K562 (cell line): ENCODE results near the gene GEMIN7. TPM values are rescaled to one million over a fixed set of nuclear protein-coding genes. Genes with fewer than 3 reads are reported as not detected.
A peak's percentile ranks its signal among the peaks of the same experiment; 100 is the strongest.

Experiments
- ATAC-seq: fragments of 200-7000 bp; cut with Tn5 transposase; 3 replicates; pipeline ENCODE4 v1.9.1; 2020; ENCODE audit warnings: moderate library complexity
- BruUV-seq: library from RNA; stranded (reverse); fragments of 400-500 nt; replicated peaks from 2 replicates; lab custom pipeline; 2021; lab: Mats Ljungman, UMichigan
- CTCF ChIA-PET: fragments of 300-600 bp; formaldehyde crosslinking; extraction: SDS; loops from one replicate; lab custom pipeline; 2021; ENCODE audit warnings: low intra/inter-chr PET ratio; lab: Yijun Ruan, JAX
- POLR2A ChIA-PET: fragments of 300-600, 350-650 bp; sonication (Branson Sonifier 250); formaldehyde crosslinking; extraction: SDS; loops from one replicate; lab custom pipeline; 2021; ENCODE audit warnings: antibody characterized with exemption, inconsistent platforms; lab: Yijun Ruan, JAX
- DNase-seq, 4 experiments: peaks; one replicate each; pipeline versions ENCODE4 v3.0.0 to v3.0.0-alpha.2; 2011 to 2018; ENCODE audit warnings: low spot score in 3 of 4, mixed read lengths in 3 of 4; ENCODE audit errors: extremely low read depth in 1 of 4
- FAIRE-seq: peaks from 2 replicates; lab custom pipeline; 2011; peaks lifted over from hg19 to GRCh38; lab: Jason Lieb, UNC
- H2AFZ ChIP-seq: 2 replicates; pipeline ENCODE4 v1.6.0; 2011; ENCODE audit warnings: low read depth, low read length, control low read depth, inconsistent platforms
- H3K27ac ChIP-seq: fragments of 200-600 bp; 3 replicates; pipeline ENCODE4 v1.8.0; 2011; ENCODE audit warnings: low read depth, mild to moderate bottlenecking, control low read depth, inconsistent platforms, low read length, moderate library complexity, mixed read lengths; ENCODE audit errors: extremely low read depth
- H3K27me3 ChIP-seq, 2 experiments: fragments of 300-600 bp in 1 of 2; 2 replicates in 1 of 2; 3 replicates in 1 of 2; pipeline versions ENCODE4 v1.6.0 to v1.8.0; 2011; ENCODE audit warnings: inconsistent platforms in 2 of 2, low read length in 2 of 2, mild to moderate bottlenecking in 1 of 2, mixed read lengths in 1 of 2, moderate library complexity in 1 of 2; ENCODE audit not compliant: control insufficient read depth in 2 of 2, insufficient read depth in 2 of 2
- H3K36me3 ChIP-seq: fragments of 300-600 bp; 3 replicates; pipeline ENCODE4 v1.8.0; 2011; ENCODE audit warnings: mild to moderate bottlenecking, low read length, inconsistent platforms; ENCODE audit not compliant: control insufficient read depth, insufficient read depth
- H3K4me1 ChIP-seq, 2 experiments: fragments of 200-600 bp in 1 of 2; replicated peaks in 1 of 2; 2 replicates in 1 of 2; 3 replicates in 1 of 2; pipeline versions ENCODE4 v1.5.1 to v1.8.0; 2011; ENCODE audit warnings: inconsistent platforms in 2 of 2, low read length in 2 of 2, mild to moderate bottlenecking in 1 of 2, mixed read lengths in 1 of 2, moderate library complexity in 1 of 2; ENCODE audit not compliant: control insufficient read depth in 2 of 2, insufficient read depth in 2 of 2
- H3K4me2 ChIP-seq: 2 replicates; pipeline ENCODE4 v1.6.1; 2011; ENCODE audit warnings: low read length, control low read depth, inconsistent platforms, mixed read lengths; ENCODE audit not compliant: insufficient read depth
- H3K4me3 ChIP-seq: fragments of 200-600 bp; sonication (generic), shearing (Covaris generic); 2 replicates; pipeline ENCODE4 v1.5.1; 2016; ENCODE audit warnings: control low read depth, inconsistent platforms
- H3K79me2 ChIP-seq: fragments of 200-600 bp; 3 replicates; pipeline ENCODE4 v1.8.0; 2011; ENCODE audit warnings: low read length, inconsistent platforms; ENCODE audit not compliant: control insufficient read depth, insufficient read depth
- H3K9ac ChIP-seq, 2 experiments: 2 replicates each; pipeline versions ENCODE4 v1.6.0 to v1.6.1; 2011; ENCODE audit warnings: low read depth in 2 of 2, low read length in 2 of 2, control low read depth in 1 of 2, inconsistent platforms in 1 of 2, mild to moderate bottlenecking in 1 of 2, mixed read lengths in 1 of 2; ENCODE audit not compliant: insufficient read depth in 1 of 2
- H3K9me1 ChIP-seq: one replicate; pipeline ENCODE4 v1.6.0; 2011; ENCODE audit warnings: inconsistent platforms, mild to moderate bottlenecking, low read length, moderate library complexity; ENCODE audit not compliant: control insufficient read depth, insufficient read depth
- H3K9me3 ChIP-seq: replicated peaks from 2 replicates; pipeline ENCODE4 v1.5.1; 2011; ENCODE audit warnings: low read depth, low read length, inconsistent platforms; ENCODE audit not compliant: control insufficient read depth, insufficient read depth
- H4K20me1 ChIP-seq: replicated peaks from 2 replicates; pipeline ENCODE4 v1.6.1; 2011; ENCODE audit warnings: low read length, inconsistent platforms, mixed read lengths; ENCODE audit not compliant: control insufficient read depth, insufficient read depth
- GTF2E2 ChIP-seq: fragments of 200-800 bp; sonication (Bioruptor generic); IDR thresholded peaks from 2 replicates; pipeline ENCODE4 v1.6.1; 2016; ENCODE audit warnings: missing genetic modification characterization, missing compliant biosample characterization
- POLR2G ChIP-seq: fragments of 200-400 bp; formaldehyde crosslinking; IDR thresholded peaks from 2 replicates; pipeline ENCODE4 v1.6.1; 2017; ENCODE audit warnings: low read depth, mild to moderate bottlenecking, antibody characterized with exemption, low read length, moderate library complexity
- RBFOX2 ChIP-seq: fragments of 200-400 bp; formaldehyde crosslinking; IDR thresholded peaks from 2 replicates; pipeline ENCODE4 v1.6.1; 2017; ENCODE audit warnings: low read depth, mild to moderate bottlenecking, low read length, moderate library complexity
- ZNF785 ChIP-seq: fragments of 250-450 bp; sonication (Bioruptor Pico); IDR thresholded peaks from 2 replicates; pipeline ENCODE4 v1.4.0; 2020; ENCODE audit warnings: mild to moderate bottlenecking
- WGBS: fragments of 100-300 bp; shearing (Covaris generic); methylation state at CpG from one replicate; pipeline ENCODE4 v1.1.6; 2016; ENCODE audit warnings: low coverage, mixed read lengths; ENCODE audit not compliant: insufficient coverage; ENCODE audit errors: missing lambda C conversion rate; 5-methylcytosine and 5-hydroxymethylcytosine counted together
- in situ Hi-C: fragments of 300-500 bp; cut with MboI; formaldehyde crosslinking; loops from 4 replicates; pipeline ENCODE4 v1.15.0; 2018; ENCODE audit warnings: inconsistent platforms, mixed read lengths
- intact Hi-C: fragments of 100-400 bp; cut with micrococcal nuclease; formaldehyde crosslinking; loops from 2 replicates; pipeline ENCODE4 v1.14.2; 2022
- polyA plus RNA-seq, 8 experiments: library from polyadenylated mRNA; depleted of rRNA in 4 of 8; stranded (reverse) in 5 of 8; unstranded in 3 of 8; fragments of >200 nt; fragmentation: Nextera tagmentation in 2 of 8; fragmentation: Illumina TruSeq in 1 of 8; extraction: Ambion mirVana in 2 of 8; extraction: Trizol in 1 of 8; gene quantifications; 2 replicates each; pipeline versions ENCODE4 v1.2.1 to v1.2.3, GENCODE V29; 2011 to 2014; ENCODE audit warnings: inconsistent platforms in 1 of 8, missing spikeins in 1 of 8
- total RNA-seq, 7 experiments: library from RNA; depleted of rRNA in 6 of 7; stranded (reverse); fragments of >200 nt in 6 of 7; fragmentation: Illumina TruSeq in 2 of 7; extraction: Trizol in 2 of 7; gene quantifications; 2 replicates each; pipeline versions ENCODE4 v1.2.1 to v1.2.3, GENCODE V29; 2011 to 2021; ENCODE audit warnings: low replicate concordance in 1 of 7

The GEMIN7 gene
- total and polyA plus RNA-seq, 9 of the 15 experiments (the other 6 are each of a cell fraction or from before 2014, with no cell fraction given) = 23.1 to 124 (median 54.9) TPM

DNA sequence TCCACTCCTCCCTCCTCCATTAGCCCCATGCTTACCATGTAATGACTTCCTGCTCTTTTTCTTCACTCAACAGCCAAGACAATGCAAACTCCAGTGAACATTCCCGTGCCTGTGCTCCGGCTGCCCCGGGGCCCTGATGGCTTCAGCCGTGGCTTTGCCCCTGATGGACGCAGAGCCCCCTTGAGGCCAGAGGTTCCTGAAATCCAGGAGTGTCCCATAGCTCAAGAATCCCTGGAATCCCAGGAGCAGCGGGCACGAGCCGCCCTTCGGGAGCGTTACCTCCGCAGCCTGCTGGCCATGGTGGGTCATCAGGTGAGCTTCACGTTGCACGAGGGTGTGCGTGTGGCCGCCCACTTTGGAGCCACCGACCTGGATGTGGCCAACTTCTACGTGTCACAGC lies 11.0 kb downstream of the GEMIN7 start:
- peaks cover 64% of the 10 kb centered on the region for H3K36me3 ChIP-seq
- no peaks in the 10 kb centered on the region for H3K9me3 ChIP-seq
- H3K27ac ChIP-seq = no peak overlapping the region
- peaks cover 41% of the 10 kb centered on the region for H3K79me2 ChIP-seq
- TF ChIP-seq POLR2G (no peak), RBFOX2 (0 out of 2 replicates have a peak, but pooled peaks have one; percentile 21)
- 92% methylated on average over 15 of the region's 17 CpGs for WGBS
- H3K4me2 ChIP-seq = no peak overlapping the region
- H3K9me1 ChIP-seq = no peaks in the 10 kb centered on the region
- DNase-seq (no peak), ATAC-seq (no peak), FAIRE-seq (no peak)
- H3K4me3 ChIP-seq = no peak overlapping the region
- CTCF ChIA-PET = no interaction called here
- H3K4me1 ChIP-seq = peaks cover 12 to 38% of the 10 kb centered on the region in 2 experiments
- no peak overlapping the region for H3K9ac ChIP-seq
- intact Hi-C loops (no loop called here), in situ Hi-C loops (no loop called here)
- no TSS peak for BruUV-seq
- H3K27me3 ChIP-seq = no peaks in the 10 kb centered on the region
- H4K20me1 ChIP-seq = peaks cover 9% of the 10 kb centered on the region
- POLR2A ChIA-PET = interaction anchor here (0.6 kb wide), 2 partner anchors 42 to 199 kb away, joined by 3 to 4 read pairs; partner anchors contain the start of gene TOMM40
- H2AFZ ChIP-seq = no peak overlapping the region

DNA sequence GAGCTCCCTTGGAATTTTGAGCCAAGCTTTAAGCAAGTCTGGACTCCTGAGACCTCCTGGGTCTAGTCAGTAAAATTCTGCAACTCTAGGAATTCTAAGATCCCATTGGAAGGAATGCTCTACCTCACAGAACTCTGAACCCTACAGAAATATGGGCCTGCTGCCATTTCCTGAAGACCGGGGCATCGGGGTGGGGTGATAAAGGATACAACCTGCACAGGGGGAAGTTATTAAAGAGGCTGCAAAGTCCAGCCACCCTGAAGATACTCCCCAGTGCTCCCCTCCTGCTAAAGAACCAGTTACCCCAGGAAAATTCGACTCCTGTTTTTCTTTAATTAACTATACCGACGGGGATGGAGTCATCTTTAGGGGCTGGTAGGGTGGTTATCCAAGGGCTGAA lies 11.5 kb downstream of the GEMIN7 start:
- BruUV-seq = no TSS peak
- TF ChIP-seq GTF2E2 (tag) (no peak), ZNF785 (no peak)
- Histone ChIP-seq H3K9me3 (no peaks in the 10 kb centered on the region), H3K4me1 (peaks cover 13 to 43% of the 10 kb centered on the region in 2 experiments), H3K9me1 (no peaks in the 10 kb centered on the region), H2AFZ (no peak overlapping the region), H3K27me3 (no peaks in the 10 kb centered on the region), H3K36me3 (peaks cover 65% of the 10 kb centered on the region; the same call in 2 of the 3 replicates), H4K20me1 (peaks cover 9% of the 10 kb centered on the region), H3K4me2 (peak overlapping the region; percentile 64; the same call in 1 of the 2 replicates), H3K27ac (no peak overlapping the region), H3K4me3 (no peak overlapping the region), H3K79me2 (peaks cover 41% of the 10 kb centered on the region), H3K9ac (peak overlapping the region in 1 of 2 experiments; percentile 78; a peak in 1 of 4 replicates)
- intact Hi-C loops = no loop called here
- ChIA-PET CTCF (no interaction called here), POLR2A (no interaction called here)
- 84% methylated on average over 5 of the region's 5 CpGs for WGBS
- DNase-seq (no peak), ATAC-seq (no peak), FAIRE-seq (no peak)
- in situ Hi-C loops = no loop called here
